Lung (tissue), 12 donors: Measurements from ENCODE around the gene KLHL25. TPM values are rescaled to one million over a fixed set of nuclear protein-coding genes. Genes with fewer than 3 reads are reported as not detected.
"Not testable (repeated sequence)": the region's sequence is repeated elsewhere in the genome, so short reads cannot be mapped to it uniquely, and the experiment has no call there.

Experiments used
- ATAC-seq: fragments of 200-7000 bp; cut with Tn5 transposase; one replicate; pipeline ENCODE4 v1.9.1; 2020; ENCODE audit warnings: moderate number of reproducible peaks; ENCODE audit not compliant: insufficient read depth, low FRiP score
- DNase-seq, 3 donors: peaks; one replicate each; pipeline ENCODE4 v3.0.0-alpha.2; 2013 to 2017
- H3K27ac ChIP-seq, 2 donors: one replicate each; pipeline ENCODE4 v1.5.1; 2013; ENCODE audit warnings: mild to moderate bottlenecking in 2 of 2, moderate library complexity in 2 of 2, control low read depth in 1 of 2, inconsistent platforms in 1 of 2, low read depth in 1 of 2, low read length in 1 of 2
- H3K27me3 ChIP-seq, 3 donors: one replicate each; pipeline ENCODE4 v1.5.1; 2013; ENCODE audit warnings: low read length in 2 of 3; ENCODE audit not compliant: control insufficient read depth in 3 of 3, insufficient read depth in 3 of 3
- H3K36me3 ChIP-seq, 4 donors: one replicate each; pipeline ENCODE4 v1.5.1; 2013; ENCODE audit warnings: low read length in 4 of 4, mild to moderate bottlenecking in 1 of 4, moderate library complexity in 1 of 4; ENCODE audit not compliant: control insufficient read depth in 4 of 4, insufficient read depth in 4 of 4
- H3K4me1 ChIP-seq, 5 donors: one replicate each; pipeline ENCODE4 v1.5.1; 2013; ENCODE audit warnings: low read length in 5 of 5, mild to moderate bottlenecking in 2 of 5, moderate library complexity in 1 of 5; ENCODE audit not compliant: control insufficient read depth in 5 of 5, insufficient read depth in 5 of 5
- H3K4me3 ChIP-seq: one replicate; pipeline ENCODE4 v1.5.1; 2013; ENCODE audit warnings: mild to moderate bottlenecking, control low read depth, moderate library complexity
- H3K9ac ChIP-seq, 2 donors: one replicate each; pipeline ENCODE4 v1.5.1; 2013; ENCODE audit warnings: low read length in 2 of 2, control low read depth in 1 of 2; ENCODE audit not compliant: insufficient read depth in 1 of 2
- H3K9me3 ChIP-seq, 4 donors: one replicate each; pipeline ENCODE4 v1.5.1; 2013; ENCODE audit warnings: low read length in 3 of 4, mild to moderate bottlenecking in 1 of 4, moderate library complexity in 1 of 4; ENCODE audit not compliant: control insufficient read depth in 4 of 4, insufficient read depth in 3 of 4
- CTCF ChIP-seq: IDR thresholded peaks from 2 replicates; pipeline ENCODE4 v1.5.1; 2012; ENCODE audit warnings: mild to moderate bottlenecking; ENCODE audit errors: control extremely low read depth, extremely low read depth
- WGBS, 2 donors: extraction: QIAGEN DNeasy Blood & Tissue Kit; methylation state at CpG; one replicate each; pipeline ENCODE4 v1.1.7; 2013; 5-methylcytosine and 5-hydroxymethylcytosine counted together
- polyA plus RNA-seq, 2 donors: library from polyadenylated mRNA; stranded (reverse); fragments of 200-250 nt; gene quantifications; one replicate each; pipeline ENCODE4 v1.2.1, GENCODE V29; 2013
- total RNA-seq, 2 donors: library from RNA; depleted of rRNA in 1 of 2; stranded (reverse); fragments of >200 nt in 1 of 2; gene quantifications; one replicate each; pipeline ENCODE4 v1.2.1, GENCODE V29; 2014 to 2021
- donor health status: control.
- donor health status: control.
- donor health status: Bipolar disorder and iron deficiency.
- donor health status: healthy.
- donor health status: DM: yes; HTN: yes; CAD: no.

KLHL25 gene
- total and polyA plus RNA-seq, 4 donors = 3.0 to 9.2 (median 7.1) TPM

- Histone ChIP-seq H3K27me3 (no peaks in the 10 kb centered on the region), H3K9ac (no peak overlapping the region), H3K36me3 (no peaks in the 10 kb centered on the region), H3K27ac (no peak overlapping the region), H3K4me3 (no peak overlapping the region), H3K9me3 (no peaks in the 10 kb centered on the region), H3K4me1 (no peaks in the 10 kb centered on the region)
- TF ChIP-seq CTCF = no peak
- DNase-seq = no peak
- no peak for ATAC-seq
Measured at GRCh38 chr15:85813234-85813633, 18.5 kb upstream of the KLHL25 start.

DNA sequence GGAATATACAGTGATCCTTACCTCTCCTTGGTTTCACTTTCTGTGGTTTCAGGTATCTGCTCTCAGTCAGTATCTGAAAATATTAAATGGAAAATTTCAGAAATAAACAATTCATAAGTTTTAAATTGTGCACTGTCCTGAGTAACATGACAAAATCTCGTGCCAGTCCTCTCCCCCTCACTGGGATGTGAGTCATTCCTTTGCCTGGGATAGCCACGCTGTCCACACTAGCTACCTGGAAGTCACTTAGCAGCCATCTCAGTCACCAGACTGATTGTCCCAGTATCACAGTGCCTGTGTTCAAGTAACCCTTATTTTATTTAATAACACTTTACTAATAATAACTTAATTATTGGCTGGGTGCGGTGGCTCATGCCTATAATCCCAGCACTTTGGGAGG lies 15.3 kb upstream of the KLHL25 start:
- no peak for TF ChIP-seq CTCF
- Histone ChIP-seq H3K4me3 (no peak overlapping the region), H3K36me3 (no peaks in the 10 kb centered on the region), H3K27me3 (no peaks in the 10 kb centered on the region), H3K9ac (no peak overlapping the region), H3K9me3 (no peaks in the 10 kb centered on the region), H3K4me1 (peaks cover 0 to 5% (median 0%) of the 10 kb centered on the region in 5 donors), H3K27ac (no peak overlapping the region)
- no peak for ATAC-seq
- no peak for DNase-seq
- WGBS, 2 donors = 90 to 92% methylated on average over 3 of the region's 3 CpGs

DNA sequence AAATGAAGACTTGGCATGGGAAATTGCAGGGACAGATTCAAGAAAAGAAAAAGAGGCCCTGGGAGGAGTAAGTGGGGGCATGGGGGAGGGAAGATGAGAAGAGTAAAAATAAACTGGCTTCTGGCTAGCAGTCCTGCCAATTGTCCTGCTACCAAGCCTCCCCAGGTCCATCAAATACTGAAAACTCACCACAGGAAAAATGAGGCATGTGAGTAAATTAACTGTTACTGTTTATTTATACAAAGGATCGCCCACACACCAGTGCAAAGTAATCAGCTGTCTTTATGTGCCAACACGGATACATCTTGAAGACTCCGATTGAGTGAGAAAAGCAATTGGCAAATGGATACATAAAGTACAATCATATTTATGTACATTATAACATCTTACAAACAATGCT lies 10.7 kb upstream of the KLHL25 start:
- H3K4me3 ChIP-seq = no peak overlapping the region
- no peaks in the 10 kb centered on the region for H3K36me3 ChIP-seq
- no peaks in the 10 kb centered on the region for H3K9me3 ChIP-seq
- H3K4me1 ChIP-seq = peaks cover 0 to 13% (median 3%) of the 10 kb centered on the region in 5 donors
- no peak overlapping the region for H3K9ac ChIP-seq
- ATAC-seq (no peak), DNase-seq (peak in 1 of 3 donors; percentile 17)
- 48 to 69% methylated on average over 3 of the region's 3 CpGs for WGBS, 2 donors
- TF ChIP-seq CTCF = no peak
- no peak overlapping the region for H3K27ac ChIP-seq
- no peaks in the 10 kb centered on the region for H3K27me3 ChIP-seq

DNA sequence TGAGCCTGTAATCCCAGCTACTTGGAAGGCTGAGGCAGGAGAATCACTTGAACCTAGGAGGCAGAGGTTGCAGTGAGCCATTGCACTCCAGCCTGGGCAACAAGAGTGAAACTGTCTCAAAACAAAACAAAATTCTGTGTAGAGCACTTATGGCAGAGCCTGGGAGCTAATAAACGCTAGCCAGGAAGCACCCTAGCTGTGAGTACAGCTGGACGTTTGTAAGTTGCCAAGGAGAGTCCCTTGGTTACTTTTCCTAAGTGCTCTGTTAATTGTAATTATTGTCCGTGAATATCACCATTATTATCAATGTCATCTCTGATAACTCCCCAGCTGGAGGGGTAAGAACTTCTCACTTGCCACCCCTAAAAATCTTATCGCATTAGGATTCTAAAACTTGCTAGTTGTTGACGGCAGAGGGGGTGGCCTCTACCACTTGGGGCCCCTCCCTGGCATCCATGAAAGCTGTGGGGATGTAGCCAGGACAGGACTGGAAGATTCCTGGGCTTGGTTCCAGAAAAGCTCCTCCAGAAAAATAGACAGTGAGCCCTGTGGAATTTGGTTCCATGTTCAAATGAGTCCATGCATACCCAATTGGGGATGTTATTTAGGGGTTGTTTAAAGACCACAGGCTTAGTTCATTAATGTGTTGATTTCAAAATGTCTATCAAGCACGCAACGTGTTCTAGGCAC lies 9.9 kb upstream of the KLHL25 start:
- Histone ChIP-seq H3K4me3 (no peak overlapping the region), H3K9ac (no peak overlapping the region), H3K36me3 (no peaks in the 10 kb centered on the region), H3K27ac (no peak overlapping the region), H3K9me3 (no peaks in the 10 kb centered on the region), H3K27me3 (no peaks in the 10 kb centered on the region), H3K4me1 (peaks cover 0 to 13% (median 3%) of the 10 kb centered on the region in 5 donors)
- WGBS, 2 donors = 67 to 71% methylated on average over 7 of the region's 7 CpGs
- no peak for DNase-seq
- ATAC-seq = no peak
- no peak for TF ChIP-seq CTCF

- 88 to 92% methylated on average over 9 of the region's 9 CpGs for WGBS, 2 donors
Measured at GRCh38 chr15:85802617-85803016, 7.9 kb upstream of the KLHL25 start.

More at GRCh38 chr15:85802617-85803016, 7.9 kb upstream of the KLHL25 start:
- not testable (repeated sequence) for H3K9ac ChIP-seq, ATAC-seq, H3K9me3 ChIP-seq, H3K27me3 ChIP-seq, DNase-seq, H3K36me3 ChIP-seq, H3K4me3 ChIP-seq, H3K27ac ChIP-seq
- peaks cover 0 to 13% (median 3%) of the 10 kb centered on the region in 5 donors for H3K4me1 ChIP-seq
